ENCODE data around the gene BID. TPM values are rescaled to one million over a fixed set of nuclear protein-coding genes. Genes with fewer than 3 reads are reported as not detected.

Gene BID
- total and polyA plus RNA-seq, 2 of the 8 experiments (the other 6 are each of a cell fraction or from before 2014, with no cell fraction given): 39.3 to 114 TPM

GRCh38 chr22:17716529-17716928 is 57.7 kb downstream of the BID start (continued):
- TF ChIP-seq CHD7 (IDR thresholded peaks at IDR 0.05; ENCODE audit: insufficient replicate concordance, low read length) (no peak), NANOG (IDR thresholded peaks at IDR 0.05; ENCODE audit: insufficient read depth, low read depth, low read length, poor library complexity, severe bottlenecking) (no peak), POLR2A (IDR thresholded peaks at IDR 0.05; ENCODE audit: control extremely low read depth in 1 of 2, low read depth in 2 of 2, low read length in 2 of 2) (no peak), SAP30 (IDR thresholded peaks at IDR 0.05; ENCODE audit: insufficient read depth, insufficient replicate concordance, low read length) (no peak)
